ENCODE results near the gene ZBTB40.

GRCh38 chr1:22573237-22573636, 121.6 kb downstream of the ZBTB40 start:
- TF ChIP-seq, protein P1, sequence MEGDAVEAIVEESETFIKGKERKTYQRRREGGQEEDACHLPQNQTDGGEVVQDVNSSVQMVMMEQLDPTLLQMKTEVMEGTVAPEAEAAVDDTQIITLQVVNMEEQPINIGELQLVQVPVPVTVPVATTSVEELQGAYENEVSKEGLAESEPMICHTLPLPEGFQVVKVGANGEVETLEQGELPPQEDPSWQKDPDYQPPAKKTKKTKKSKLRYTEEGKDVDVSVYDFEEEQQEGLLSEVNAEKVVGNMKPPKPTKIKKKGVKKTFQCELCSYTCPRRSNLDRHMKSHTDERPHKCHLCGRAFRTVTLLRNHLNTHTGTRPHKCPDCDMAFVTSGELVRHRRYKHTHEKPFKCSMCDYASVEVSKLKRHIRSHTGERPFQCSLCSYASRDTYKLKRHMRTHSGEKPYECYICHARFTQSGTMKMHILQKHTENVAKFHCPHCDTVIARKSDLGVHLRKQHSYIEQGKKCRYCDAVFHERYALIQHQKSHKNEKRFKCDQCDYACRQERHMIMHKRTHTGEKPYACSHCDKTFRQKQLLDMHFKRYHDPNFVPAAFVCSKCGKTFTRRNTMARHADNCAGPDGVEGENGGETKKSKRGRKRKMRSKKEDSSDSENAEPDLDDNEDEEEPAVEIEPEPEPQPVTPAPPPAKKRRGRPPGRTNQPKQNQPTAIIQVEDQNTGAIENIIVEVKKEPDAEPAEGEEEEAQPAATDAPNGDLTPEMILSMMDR (IDR thresholded peaks at IDR 0.05 in 8 of 11, conservative IDR thresholded peaks at IDR 0.05 in 3 of 11) = no peak
- TF ChIP-seq POLR2AphosphoS5 (IDR thresholded peaks at IDR 0.05) (no peak), POLR2A (IDR thresholded peaks at IDR 0.05) (no peak)

Measured in spleen (tissue), 7 donors.